CD4-positive, alpha-beta memory T cell (primary cell): Measurements from ENCODE around the gene SLC22A23. TPM values are rescaled to one million over a fixed set of nuclear protein-coding genes. Genes with fewer than 3 reads are reported as not detected.
A peak's percentile ranks its signal among the peaks of the same experiment; 100 is the strongest.

Experiments
- CTCF ChIA-PET: fragments of 350-600 bp; sonication (Branson Sonifier 250); formaldehyde crosslinking; loops from one replicate; lab custom pipeline; 2021; ENCODE audit warnings: inconsistent platforms; ENCODE audit not compliant: partially characterized antibody; lab: Charles Lee
- POLR2A ChIA-PET: fragments of 350-600 bp; sonication (Branson Sonifier 250); formaldehyde crosslinking; loops from one replicate; lab custom pipeline; 2021; ENCODE audit not compliant: partially characterized antibody; lab: Charles Lee
- DNase-seq, 5 donors: peaks; one replicate each; pipeline versions ENCODE4 v3.0.0 to v3.0.0-alpha.2; 2020 to 2022; ENCODE audit warnings: mixed read lengths in 1 of 5
- H3K27ac ChIP-seq: one replicate; pipeline ENCODE4 v1.7.0; 2013; ENCODE audit warnings: low read depth, low read length
- H3K27me3 ChIP-seq: 2 replicates; pipeline ENCODE4 v1.7.0; 2013; ENCODE audit warnings: mild to moderate bottlenecking, low read length, moderate library complexity; ENCODE audit not compliant: insufficient read depth
- H3K36me3 ChIP-seq: 2 replicates; pipeline ENCODE4 v1.7.0; 2013; ENCODE audit warnings: mild to moderate bottlenecking, low read length, moderate library complexity; ENCODE audit not compliant: insufficient read depth
- H3K4me1 ChIP-seq: 2 replicates; pipeline ENCODE4 v1.7.0; 2013; ENCODE audit warnings: mild to moderate bottlenecking, low read length, moderate library complexity; ENCODE audit not compliant: insufficient read depth
- H3K4me3 ChIP-seq, 2 donors: one replicate each; pipeline ENCODE4 v1.7.0; 2013; ENCODE audit warnings: low read length in 2 of 2, mild to moderate bottlenecking in 1 of 2
- H3K9me3 ChIP-seq, 2 donors: one replicate each; pipeline ENCODE4 v1.7.0; 2013; ENCODE audit warnings: low read length in 2 of 2, control low read depth in 1 of 2; ENCODE audit not compliant: control insufficient read depth in 1 of 2
- H3K27ac Mint-ChIP-seq, 7 donors: one replicate each; pipeline ENCODE4 v1.8.0; 2020 to 2021; ENCODE audit warnings: mixed read lengths in 7 of 7, mild to moderate bottlenecking in 6 of 7, inconsistent platforms in 3 of 7, moderate library complexity in 3 of 7
- H3K27me3 Mint-ChIP-seq, 2 donors: one replicate each; pipeline ENCODE4 v1.8.0; 2020 to 2021; ENCODE audit warnings: mixed read lengths in 2 of 2
- H3K36me3 Mint-ChIP-seq, 2 donors: one replicate each; pipeline ENCODE4 v1.8.0; 2020 to 2021; ENCODE audit warnings: mixed read lengths in 2 of 2, inconsistent platforms in 1 of 2, mild to moderate bottlenecking in 1 of 2
- H3K4me1 Mint-ChIP-seq, 4 donors: one replicate each; pipeline ENCODE4 v1.8.0; 2020 to 2021; ENCODE audit warnings: mixed read lengths in 4 of 4, mild to moderate bottlenecking in 1 of 4
- H3K4me3 Mint-ChIP-seq, 8 donors: one replicate each; pipeline ENCODE4 v1.8.0; 2020 to 2021; ENCODE audit warnings: mixed read lengths in 8 of 8, mild to moderate bottlenecking in 7 of 8, moderate library complexity in 6 of 8, inconsistent platforms in 3 of 8
- H3K9me3 Mint-ChIP-seq, 8 donors: one replicate each; pipeline ENCODE4 v1.8.0; 2020 to 2021; ENCODE audit warnings: mixed read lengths in 8 of 8, mild to moderate bottlenecking in 5 of 8, inconsistent platforms in 3 of 8, moderate library complexity in 1 of 8
- intact Hi-C: fragments of 100-400 bp; cut with micrococcal nuclease; formaldehyde crosslinking; loops from one replicate; pipeline ENCODE4 v1.15.1; 2023
- polyA plus RNA-seq, 2 donors: library from polyadenylated mRNA; unstranded; fragments of 300-500 nt; fragmentation: Illumina TruSeq; gene quantifications; one replicate each; pipeline ENCODE4 v1.2.3, GENCODE V29; 2021
- total RNA-seq, 2 experiments: library from RNA; stranded (reverse); gene quantifications; one replicate each; pipeline ENCODE4 v1.2.3, GENCODE V29; 2021

Gene SLC22A23
- total and polyA plus RNA-seq, 4 experiments from 2014 or later: 0.32 to 12.5 (median 5.7) TPM

GRCh38 chr6:3489027-3489757 lies 32.3 kb upstream of the SLC22A23 start:
- no peak for DNase-seq
- no peaks in the 10 kb centered on the region for H3K4me1 Mint-ChIP-seq
- POLR2A ChIA-PET: no interaction called here
- Histone ChIP-seq H3K4me1 (no peaks in the 10 kb centered on the region), H3K27ac (no peak overlapping the region), H3K4me3 (no peak overlapping the region), H3K27me3 (peaks cover 2% of the 10 kb centered on the region), H3K36me3 (no peaks in the 10 kb centered on the region), H3K9me3 (no peaks in the 10 kb centered on the region)
- intact Hi-C loops: no loop called here
- peaks cover 18 to 32% of the 10 kb centered on the region in 2 donors for H3K27me3 Mint-ChIP-seq
- H3K27ac Mint-ChIP-seq: no peak overlapping the region
- H3K9me3 Mint-ChIP-seq: peaks cover 0 to 2% (median 0%) of the 10 kb centered on the region in 8 donors
- no peaks in the 10 kb centered on the region for H3K36me3 Mint-ChIP-seq
- CTCF ChIA-PET: interaction anchor here (0.5 to 0.6 kb wide), 2 partner anchors 177 to 444 kb away, joined by 3 read pairs; no protein-coding TSS in a partner anchor
- peak overlapping the region in 1 of 8 donors; percentile 32 for H3K4me3 Mint-ChIP-seq

- DNase-seq: no peak
- no peaks in the 10 kb centered on the region for H3K27me3 ChIP-seq
- Mint-ChIP-seq H3K9me3 (peaks cover 1 to 14% (median 11%) of the 10 kb centered on the region in 8 donors), H3K27me3 (peaks cover 17 to 28% of the 10 kb centered on the region in 2 donors), H3K4me1 (no peaks in the 10 kb centered on the region), H3K27ac (no peak overlapping the region), H3K4me3 (no peak overlapping the region), H3K36me3 (no peaks in the 10 kb centered on the region)
- ChIA-PET POLR2A (no interaction called here), CTCF (no interaction called here)
- intact Hi-C loops: no loop called here
- H3K4me3 ChIP-seq: no peak overlapping the region
- H3K4me1 ChIP-seq: no peaks in the 10 kb centered on the region
- H3K36me3 ChIP-seq: no peaks in the 10 kb centered on the region
- no peak overlapping the region for H3K27ac ChIP-seq
- H3K9me3 ChIP-seq: no peaks in the 10 kb centered on the region
These were observed 28.1 kb upstream of the SLC22A23 start for GRCh38 chr6:3484946-3485345.

GRCh38 chr6:3484192-3484591 lies 27.3 kb upstream of the SLC22A23 start:
- H3K36me3 Mint-ChIP-seq: no peaks in the 10 kb centered on the region
- H3K27me3 Mint-ChIP-seq: peaks cover 16 to 29% of the 10 kb centered on the region in 2 donors
- Histone ChIP-seq H3K4me1 (no peaks in the 10 kb centered on the region), H3K9me3 (no peaks in the 10 kb centered on the region), H3K36me3 (no peaks in the 10 kb centered on the region), H3K4me3 (no peak overlapping the region), H3K27me3 (no peaks in the 10 kb centered on the region), H3K27ac (no peak overlapping the region)
- no peak for DNase-seq
- no peaks in the 10 kb centered on the region for H3K4me1 Mint-ChIP-seq
- no peak overlapping the region for H3K27ac Mint-ChIP-seq
- ChIA-PET POLR2A (no interaction called here), CTCF (no interaction called here)
- H3K4me3 Mint-ChIP-seq: no peak overlapping the region
- intact Hi-C loops: no loop called here
- H3K9me3 Mint-ChIP-seq: peaks cover 3 to 18% (median 15%) of the 10 kb centered on the region in 8 donors

GRCh38 chr6:3483675-3484074 lies 26.8 kb upstream of the SLC22A23 start:
- no peaks in the 10 kb centered on the region for H3K27me3 ChIP-seq
- no peaks in the 10 kb centered on the region for H3K4me1 Mint-ChIP-seq
- no peaks in the 10 kb centered on the region for H3K36me3 ChIP-seq
- intact Hi-C loops: no loop called here
- POLR2A ChIA-PET: no interaction called here
- peaks cover 13 to 27% of the 10 kb centered on the region in 2 donors for H3K27me3 Mint-ChIP-seq
- DNase-seq: no peak
- no peak overlapping the region for H3K4me3 Mint-ChIP-seq
- CTCF ChIA-PET: no interaction called here
- no peak overlapping the region for H3K27ac ChIP-seq
- no peaks in the 10 kb centered on the region for H3K36me3 Mint-ChIP-seq
- H3K9me3 ChIP-seq: no peaks in the 10 kb centered on the region
- no peak overlapping the region for H3K27ac Mint-ChIP-seq
- H3K9me3 Mint-ChIP-seq: peaks cover 3 to 18% (median 14%) of the 10 kb centered on the region in 8 donors
- H3K4me3 ChIP-seq: no peak overlapping the region
- no peaks in the 10 kb centered on the region for H3K4me1 ChIP-seq

GRCh38 chr6:3482869-3483268 lies 26.0 kb upstream of the SLC22A23 start:
- intact Hi-C loops: no loop called here
- DNase-seq: no peak
- peaks cover 13 to 24% of the 10 kb centered on the region in 2 donors for H3K27me3 Mint-ChIP-seq
- no peaks in the 10 kb centered on the region for H3K9me3 ChIP-seq
- no peak overlapping the region for H3K4me3 Mint-ChIP-seq
- H3K36me3 Mint-ChIP-seq: no peaks in the 10 kb centered on the region
- CTCF ChIA-PET: no interaction called here
- no peaks in the 10 kb centered on the region for H3K36me3 ChIP-seq
- no peaks in the 10 kb centered on the region for H3K27me3 ChIP-seq
- H3K27ac Mint-ChIP-seq: no peak overlapping the region
- POLR2A ChIA-PET: no interaction called here
- H3K9me3 Mint-ChIP-seq: peaks cover 3 to 18% (median 14%) of the 10 kb centered on the region in 8 donors
- no peaks in the 10 kb centered on the region for H3K4me1 ChIP-seq
- H3K27ac ChIP-seq: no peak overlapping the region
- H3K4me3 ChIP-seq: no peak overlapping the region
- no peaks in the 10 kb centered on the region for H3K4me1 Mint-ChIP-seq

- H3K4me1 Mint-ChIP-seq: no peaks in the 10 kb centered on the region
- no peaks in the 10 kb centered on the region for H3K36me3 Mint-ChIP-seq
- peak overlapping the region in 1 of 8 donors; percentile 11 for H3K4me3 Mint-ChIP-seq
- ChIA-PET POLR2A (no interaction called here), CTCF (no interaction called here)
- no peak for DNase-seq
- peaks cover 13 to 22% of the 10 kb centered on the region in 2 donors for H3K27me3 Mint-ChIP-seq
- Histone ChIP-seq H3K36me3 (no peaks in the 10 kb centered on the region), H3K27ac (no peak overlapping the region), H3K4me1 (no peaks in the 10 kb centered on the region), H3K9me3 (no peaks in the 10 kb centered on the region), H3K27me3 (no peaks in the 10 kb centered on the region), H3K4me3 (no peak overlapping the region)
- H3K9me3 Mint-ChIP-seq: peaks cover 3 to 18% (median 14%) of the 10 kb centered on the region in 8 donors
- H3K27ac Mint-ChIP-seq: no peak overlapping the region
- intact Hi-C loops: no loop called here
These were observed 24.8 kb upstream of the SLC22A23 start for GRCh38 chr6:3481640-3482039.

GRCh38 chr6:3480009-3480408 lies 23.2 kb upstream of the SLC22A23 start:
- H3K27ac Mint-ChIP-seq: no peak overlapping the region
- CTCF ChIA-PET: no interaction called here

More at GRCh38 chr6:3480009-3480408, 23.2 kb upstream of the SLC22A23 start:
- H3K27me3 Mint-ChIP-seq: peaks cover 11 to 25% of the 10 kb centered on the region in 2 donors
- Histone ChIP-seq H3K27me3 (no peaks in the 10 kb centered on the region), H3K36me3 (no peaks in the 10 kb centered on the region), H3K4me3 (no peak overlapping the region), H3K4me1 (no peaks in the 10 kb centered on the region), H3K9me3 (no peaks in the 10 kb centered on the region), H3K27ac (no peak overlapping the region)
- H3K4me3 Mint-ChIP-seq: peak overlapping the region in 1 of 8 donors; percentile 28
- POLR2A ChIA-PET: no interaction called here
- no peak for DNase-seq
- no peaks in the 10 kb centered on the region for H3K36me3 Mint-ChIP-seq
- H3K4me1 Mint-ChIP-seq: no peaks in the 10 kb centered on the region
- intact Hi-C loops: no loop called here
- peaks cover 3 to 18% (median 14%) of the 10 kb centered on the region in 8 donors for H3K9me3 Mint-ChIP-seq
